OCI-LY7 (cell line): ENCODE results near the gene MAVS. TPM values are rescaled to one million over a fixed set of nuclear protein-coding genes. Genes with fewer than 3 reads are reported as not detected.
A peak's percentile ranks its signal among the peaks of the same experiment; 100 is the strongest.

ENCODE experiments used
- BruUV-seq: library from RNA; stranded (reverse); fragments of 400-500 nt; replicated peaks from 2 replicates; lab custom pipeline; 2021; lab: Mats Ljungman, UMichigan
- CTCF ChIA-PET: fragments of 300-600 bp; sonication (Branson Sonifier 250); formaldehyde crosslinking; loops from one replicate; lab custom pipeline; 2022; ENCODE audit warnings: antibody characterized with exemption; ENCODE audit not compliant: unreplicated experiment; lab: Charles Lee
- POLR2A ChIA-PET: fragments of 300-600 bp; sonication (Branson Sonifier 250); formaldehyde crosslinking; loops from one replicate; lab custom pipeline; 2022; ENCODE audit warnings: antibody characterized with exemption; lab: Charles Lee
- DNase-seq: peaks from one replicate; pipeline ENCODE4 v3.0.0-alpha.2; 2015; ENCODE audit warnings: low spot score
- H2AFZ ChIP-seq: fragments of 200-600 bp; sonication (generic), shearing (Covaris generic); 2 replicates; pipeline ENCODE4 v1.6.1; 2014; ENCODE audit warnings: mild to moderate bottlenecking, antibody characterized with exemption, low read length, moderate library complexity
- H3K27ac ChIP-seq: fragments of 200-600 bp; sonication (generic); 2 replicates; pipeline ENCODE4 v1.5.1; 2014; ENCODE audit warnings: mixed run types, low read depth, mild to moderate bottlenecking, moderate library complexity, low read length, inconsistent platforms; ENCODE audit not compliant: poor library complexity, severe bottlenecking
- H3K36me3 ChIP-seq: fragments of 200-600 bp; sonication (generic); 2 replicates; pipeline ENCODE4 v1.6.1; 2014; ENCODE audit warnings: mild to moderate bottlenecking, antibody characterized with exemption, low read length, moderate library complexity, mixed read lengths; ENCODE audit not compliant: insufficient read depth
- H3K4me1 ChIP-seq: fragments of 200-600 bp; sonication (generic); 2 replicates; pipeline ENCODE4 v1.5.1; 2014; ENCODE audit warnings: mild to moderate bottlenecking, low read length; ENCODE audit not compliant: insufficient read depth, poor library complexity, severe bottlenecking
- H3K4me2 ChIP-seq: fragments of 200-600 bp; sonication (generic); 2 replicates; pipeline ENCODE4 v1.6.1; 2014; ENCODE audit warnings: mild to moderate bottlenecking, low read length
- H3K4me3 ChIP-seq: fragments of 200-600 bp; sonication (generic); 2 replicates; pipeline ENCODE4 v1.5.1; 2014; ENCODE audit warnings: mild to moderate bottlenecking, low read depth, low read length; ENCODE audit not compliant: poor library complexity, severe bottlenecking
- H3K79me2 ChIP-seq: fragments of 200-600 bp; sonication (generic); 2 replicates; pipeline ENCODE4 v1.6.1; 2016; ENCODE audit warnings: low read depth, mild to moderate bottlenecking, low read length, moderate library complexity, mixed read lengths; ENCODE audit not compliant: insufficient read depth
- H3K9me2 ChIP-seq: fragments of 200-600 bp; sonication (generic); 2 replicates; pipeline ENCODE4 v1.6.1; 2016; ENCODE audit warnings: mild to moderate bottlenecking, low read length, mixed read lengths; ENCODE audit not compliant: insufficient read depth
- H3K9me3 ChIP-seq: fragments of 200-600 bp; sonication (generic); 2 replicates; pipeline ENCODE4 v1.6.1; 2014; ENCODE audit warnings: mild to moderate bottlenecking, mixed run types, low read length, mixed read lengths
- H4K20me1 ChIP-seq: fragments of 200-600 bp; sonication (generic); 2 replicates; pipeline ENCODE4 v1.6.1; 2014; ENCODE audit warnings: mild to moderate bottlenecking, antibody characterized with exemption, low read length, moderate library complexity, mixed read lengths; ENCODE audit not compliant: insufficient read depth
- CTCF ChIP-seq: fragments of 200-600 bp; sonication (generic); conservative IDR thresholded peaks from 2 replicates; pipeline ENCODE4 v1.5.1; 2014; ENCODE audit warnings: mild to moderate bottlenecking, antibody characterized with exemption, low read length, moderate library complexity, mixed read lengths
- EZH2phosphoT487 ChIP-seq: fragments of 200-600 bp; sonication (generic); IDR thresholded peaks from 2 replicates; pipeline ENCODE4 v1.6.1; 2018; ENCODE audit warnings: low read depth, borderline replicate concordance, mild to moderate bottlenecking, mixed run types, antibody characterized with exemption, low read length, moderate library complexity, mixed read lengths
- intact Hi-C: fragments of 100-400 bp; cut with micrococcal nuclease; formaldehyde crosslinking; loops from one replicate; pipeline ENCODE4 v1.10.0; 2022; ENCODE audit not compliant: unreplicated experiment
- total RNA-seq, 2 experiments: library from RNA; depleted of rRNA in 1 of 2; stranded (reverse); fragments of >200 nt in 1 of 2; shearing (Covaris generic) in 1 of 2; gene quantifications; 2 replicates each; pipeline ENCODE4 v1.2.3, GENCODE V29; 2014 to 2022

Gene MAVS
- total RNA-seq, 2 experiments from 2014 or later = 19.8 to 35.5 TPM

- Histone ChIP-seq H4K20me1 (peaks cover 41% of the 10 kb centered on the region), H3K4me2 (peak overlapping the region; percentile 43), H3K9me2 (no peaks in the 10 kb centered on the region), H3K27ac (peak overlapping the region; percentile 35), H3K9me3 (no peaks in the 10 kb centered on the region), H3K79me2 (peaks cover 100% of the 10 kb centered on the region), H3K36me3 (peaks cover 51% of the 10 kb centered on the region), H2AFZ (no peak overlapping the region), H3K4me3 (no peak overlapping the region), H3K4me1 (peaks cover 73% of the 10 kb centered on the region)
- intact Hi-C loops = no loop called here
- ChIA-PET CTCF (no interaction called here), POLR2A (interaction anchor here (0.9 to 3.8 kb wide), 3 partner anchors 9 to 36 kb away, joined by 3 to 21 read pairs (median 11); no protein-coding TSS in a partner anchor)
- no peak for DNase-seq
- BruUV-seq = no TSS peak
- TF ChIP-seq CTCF (no peak), EZH2phosphoT487 (no peak)
These were observed 55.2 kb downstream of the MAVS start for GRCh38 chr20:3901706-3902440.

DNA sequence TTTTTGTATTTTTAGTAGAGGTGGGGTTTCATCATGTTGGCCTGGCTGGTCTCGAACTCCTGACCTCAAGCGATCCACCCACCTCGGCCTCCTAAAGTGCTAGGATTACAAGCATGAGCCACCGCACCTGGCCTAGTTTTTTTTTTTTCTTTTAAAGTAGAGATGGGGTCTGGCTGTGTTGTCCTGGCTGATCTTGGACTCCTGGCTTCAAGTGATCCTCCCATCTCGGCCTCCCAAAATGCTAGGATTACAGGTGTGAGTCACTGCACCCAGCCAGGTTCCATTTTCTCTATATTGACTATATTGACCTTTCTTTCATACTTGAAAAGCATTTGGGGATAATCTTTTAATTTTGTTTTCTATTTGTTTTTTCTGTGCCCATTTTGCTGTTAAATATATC is 55.8 kb downstream of the MAVS start:
- ChIA-PET CTCF (no interaction called here), POLR2A (interaction anchor here (1.0 to 3.8 kb wide), 3 partner anchors 10 to 16 kb away, joined by 3 to 21 read pairs (median 3); no protein-coding TSS in a partner anchor)
- intact Hi-C loops = no loop called here
- H3K4me2 ChIP-seq = no peak overlapping the region
- H3K36me3 ChIP-seq = peaks cover 49% of the 10 kb centered on the region
- H3K9me3 ChIP-seq = no peaks in the 10 kb centered on the region
- no peaks in the 10 kb centered on the region for H3K9me2 ChIP-seq
- peaks cover 38% of the 10 kb centered on the region for H4K20me1 ChIP-seq
- no peak overlapping the region for H2AFZ ChIP-seq
- peaks cover 100% of the 10 kb centered on the region for H3K79me2 ChIP-seq
- peaks cover 71% of the 10 kb centered on the region for H3K4me1 ChIP-seq
- no TSS peak for BruUV-seq
- no peak overlapping the region for H3K27ac ChIP-seq
- no peak overlapping the region for H3K4me3 ChIP-seq
- TF ChIP-seq CTCF = no peak
- no peak for TF ChIP-seq EZH2phosphoT487
- DNase-seq = no peak

- H3K27ac ChIP-seq = no peak overlapping the region
- no TSS peak for BruUV-seq
- intact Hi-C loops = no loop called here
- TF ChIP-seq CTCF (no peak), EZH2phosphoT487 (no peak)
- H3K9me2 ChIP-seq = no peaks in the 10 kb centered on the region
- ChIA-PET POLR2A (interaction anchor here (0.9 kb wide), 1 partner anchor 10 kb away, joined by 4 read pairs; no protein-coding TSS in a partner anchor), CTCF (no interaction called here)
- H3K4me1 ChIP-seq = peaks cover 55% of the 10 kb centered on the region
- H3K36me3 ChIP-seq = peaks cover 54% of the 10 kb centered on the region
- H2AFZ ChIP-seq = no peak overlapping the region
- DNase-seq = no peak
- H3K4me2 ChIP-seq = no peak overlapping the region
- peaks cover 54% of the 10 kb centered on the region for H4K20me1 ChIP-seq
- H3K9me3 ChIP-seq = no peaks in the 10 kb centered on the region
- peaks cover 100% of the 10 kb centered on the region for H3K79me2 ChIP-seq
- H3K4me3 ChIP-seq = no peak overlapping the region
These were observed 57.6 kb downstream of the MAVS start for GRCh38 chr20:3904224-3904623.
